HG03378 (cell line): ENCODE data around the gene EGR2.
"Not testable (repeated sequence)": the region's sequence is repeated elsewhere in the genome, so short reads cannot be mapped to it uniquely, and the experiment has no call there.

Experiments used
- ATAC-seq: cut with Tn5 transposase; IDR thresholded peaks from one replicate; pipeline ENCODE4 v1.9.1; 2021; ENCODE audit warnings: mild to moderate bottlenecking, moderate library complexity; ENCODE audit not compliant: unreplicated experiment

Gene EGR2

DNA sequence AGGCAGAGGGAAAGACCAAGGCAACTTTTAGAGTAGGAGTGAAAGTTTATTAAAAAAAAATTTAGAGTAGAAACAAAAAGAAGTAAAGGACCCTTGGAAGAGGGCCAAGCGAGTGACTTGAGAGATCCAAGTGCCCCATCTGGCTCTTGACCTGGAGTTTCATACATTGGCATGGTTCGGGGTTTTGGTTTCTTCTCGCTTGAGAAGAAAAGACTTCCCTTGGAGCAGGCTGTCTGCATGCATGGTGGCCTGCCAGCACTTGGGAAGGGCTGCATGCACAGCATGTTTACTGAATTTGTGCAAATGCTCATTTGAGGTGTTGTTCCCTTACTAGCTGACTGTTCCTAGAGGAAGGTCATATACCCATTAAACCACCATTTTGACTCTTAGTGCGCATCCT lies 20.4 kb downstream of the EGR2 start:
- no peak for ATAC-seq

DNA sequence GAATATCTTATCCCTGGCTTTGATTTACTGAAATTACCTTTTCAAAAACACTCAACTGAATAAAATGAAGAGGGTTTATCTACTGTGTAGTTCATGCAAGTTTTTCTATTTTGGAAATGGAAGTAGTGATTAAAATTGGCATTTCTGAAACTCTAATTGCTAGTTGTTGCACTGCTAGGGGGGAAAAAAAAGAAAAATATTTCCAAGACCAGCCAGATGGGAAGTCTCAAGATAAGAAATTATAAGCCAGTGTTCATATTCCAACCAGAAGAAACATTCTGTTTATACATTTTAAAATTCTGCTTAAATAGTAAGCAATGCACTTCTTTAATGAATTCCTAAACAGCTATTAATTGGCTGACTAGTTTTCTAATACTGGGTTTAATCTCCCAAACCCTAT lies 21.1 kb downstream of the EGR2 start:
- no peak for ATAC-seq

DNA sequence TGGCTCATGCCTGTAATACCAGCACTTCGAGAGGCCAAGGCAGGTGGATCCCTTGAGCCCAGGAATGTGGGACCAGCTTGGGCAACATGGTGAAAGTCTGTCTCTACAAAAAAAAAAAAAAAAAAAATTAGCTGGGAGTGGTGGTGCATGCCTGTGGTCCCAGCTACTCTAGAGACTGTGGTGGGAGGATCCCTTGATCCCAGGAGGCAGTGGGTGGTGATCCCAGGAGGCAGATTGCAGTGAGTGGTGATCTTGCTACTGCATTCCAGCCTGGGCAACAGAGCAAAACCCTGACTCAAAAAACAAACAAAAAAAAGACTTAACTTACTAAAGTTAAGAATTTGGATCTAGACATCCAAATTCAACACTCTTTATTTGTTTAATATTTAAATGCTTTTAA lies 21.9 kb downstream of the EGR2 start:
- no peak for ATAC-seq

DNA sequence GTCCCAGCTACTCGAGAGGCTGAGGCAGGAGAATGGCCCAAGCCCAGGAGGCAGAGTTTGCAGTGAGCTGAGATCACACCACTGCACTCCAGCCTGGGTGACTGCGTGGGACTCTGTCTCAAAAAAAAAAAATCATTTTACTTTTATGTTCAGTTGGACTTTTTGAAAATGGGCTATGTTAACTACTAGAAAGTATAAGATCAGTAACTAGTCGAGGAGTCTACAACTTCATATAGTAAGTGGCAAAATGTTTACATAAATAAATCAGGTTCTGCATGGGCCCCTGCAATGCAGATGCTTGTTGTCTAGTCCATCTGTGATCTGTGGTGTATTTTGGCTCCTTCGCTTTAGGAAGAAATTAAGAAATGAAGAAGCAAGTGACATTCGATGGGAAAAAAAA lies 23.9 kb downstream of the EGR2 start:
- no peak for ATAC-seq

DNA sequence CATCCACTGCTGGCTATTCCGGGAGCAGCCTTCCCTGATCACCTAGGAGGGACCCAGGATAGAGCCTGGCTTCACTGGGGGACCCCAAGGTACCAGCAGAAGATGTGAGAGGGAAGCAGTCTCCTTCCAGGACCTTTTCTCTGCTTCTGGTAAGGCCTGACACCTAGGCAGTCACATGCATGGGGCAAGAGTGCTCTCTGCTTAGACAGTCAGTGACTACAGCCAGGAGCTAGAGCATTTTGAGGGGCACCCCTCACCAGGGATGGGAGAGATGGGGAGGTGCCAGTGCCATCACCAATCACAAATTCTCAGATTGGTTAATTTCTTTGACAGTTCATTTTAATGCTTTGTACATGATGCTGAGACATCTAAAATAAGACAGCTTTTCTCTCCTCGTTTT lies 25.6 kb downstream of the EGR2 start:
- no peak for ATAC-seq

DNA sequence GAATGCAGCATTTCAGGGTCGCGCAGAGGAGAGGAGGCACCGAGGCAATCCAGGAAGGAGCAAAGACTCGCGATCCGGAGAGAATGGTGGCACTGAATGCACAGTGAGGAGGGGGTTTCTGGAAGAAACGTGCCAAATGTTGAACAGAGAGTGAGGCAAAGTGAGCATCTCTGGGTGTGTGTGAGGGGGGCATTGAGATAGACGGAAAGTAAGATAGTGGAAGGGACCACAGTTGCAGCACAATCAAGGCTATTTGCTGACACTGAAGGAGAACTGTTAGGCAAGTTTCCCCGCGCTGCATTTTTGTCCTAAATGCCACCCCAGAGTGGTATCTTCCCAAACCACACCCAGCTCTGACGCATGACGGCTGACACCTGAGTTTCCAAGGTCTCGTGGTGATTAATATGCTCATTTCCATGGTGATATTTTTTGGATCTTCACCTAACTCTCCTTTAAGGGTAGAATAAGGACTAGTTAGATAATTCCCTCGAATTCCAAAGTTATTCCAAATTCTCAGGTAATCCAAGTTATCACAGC lies 26.1 kb downstream of the EGR2 start:
- ATAC-seq: no peak

DNA sequence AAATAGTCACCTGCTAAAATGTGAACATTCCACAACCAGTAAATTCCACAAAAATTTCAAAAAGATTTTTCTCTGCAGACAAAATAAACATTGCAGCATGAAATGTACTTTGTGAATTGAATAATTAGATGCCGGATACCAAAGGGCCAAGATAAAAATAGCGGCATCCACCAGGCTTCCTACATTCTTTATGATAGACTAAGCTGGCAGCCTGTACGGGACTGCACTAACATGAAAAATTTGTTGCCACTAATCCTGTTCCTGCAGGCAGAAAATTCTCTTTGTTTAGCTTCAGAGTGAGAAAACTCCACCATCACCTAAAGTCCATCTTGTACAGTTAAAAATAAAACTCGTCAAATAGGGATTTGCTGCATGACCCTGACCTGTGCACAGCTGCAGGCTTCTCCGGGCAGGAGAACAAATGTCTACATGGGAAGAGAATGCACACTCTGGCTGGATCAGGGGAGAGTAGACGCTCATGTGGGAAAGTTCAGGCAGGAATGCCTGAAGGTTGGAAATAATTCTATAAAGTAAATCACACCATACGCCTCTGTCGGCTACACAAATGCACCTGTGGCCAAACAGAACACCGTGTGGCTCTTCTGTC lies 27.2 kb downstream of the EGR2 start:
- ATAC-seq: no peak

DNA sequence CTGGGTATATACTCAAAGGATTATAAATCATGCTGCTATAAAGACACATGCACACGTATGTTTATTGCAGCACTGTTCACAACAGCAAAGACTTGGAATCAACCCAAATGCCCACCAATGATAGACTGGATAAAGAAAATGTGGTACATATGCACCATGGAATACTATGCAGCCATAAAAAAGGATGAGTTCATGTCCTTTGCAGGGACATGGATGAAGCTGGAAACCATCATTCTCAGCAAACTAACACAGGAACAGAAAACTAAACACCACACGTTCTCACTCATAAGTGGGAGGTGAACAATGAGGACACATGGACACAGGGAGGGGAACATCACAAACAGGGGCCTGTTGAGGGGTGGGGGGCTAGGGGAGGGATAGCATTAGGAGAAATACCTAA lies 27.9 kb downstream of the EGR2 start:
- ATAC-seq: not testable (repeated sequence)

DNA sequence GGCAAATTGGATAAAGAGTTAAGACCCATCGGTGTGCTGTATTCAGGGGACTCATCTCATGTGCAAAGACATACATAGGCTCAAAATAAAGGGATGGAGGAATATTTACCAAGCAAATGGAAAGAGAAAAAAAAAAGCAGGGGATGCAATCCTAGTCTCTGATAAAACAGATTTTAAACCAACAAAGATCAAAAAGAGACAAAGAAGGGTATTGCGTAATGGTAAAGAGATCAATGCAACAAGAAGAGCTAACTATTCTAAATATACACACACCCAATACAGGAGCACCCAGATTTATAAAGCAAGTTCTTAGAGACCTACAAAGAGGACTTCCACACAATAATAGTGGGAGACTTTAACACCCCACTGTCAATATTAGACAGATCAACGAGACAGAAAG lies 31.6 kb downstream of the EGR2 start:
- ATAC-seq: not testable (repeated sequence)

DNA sequence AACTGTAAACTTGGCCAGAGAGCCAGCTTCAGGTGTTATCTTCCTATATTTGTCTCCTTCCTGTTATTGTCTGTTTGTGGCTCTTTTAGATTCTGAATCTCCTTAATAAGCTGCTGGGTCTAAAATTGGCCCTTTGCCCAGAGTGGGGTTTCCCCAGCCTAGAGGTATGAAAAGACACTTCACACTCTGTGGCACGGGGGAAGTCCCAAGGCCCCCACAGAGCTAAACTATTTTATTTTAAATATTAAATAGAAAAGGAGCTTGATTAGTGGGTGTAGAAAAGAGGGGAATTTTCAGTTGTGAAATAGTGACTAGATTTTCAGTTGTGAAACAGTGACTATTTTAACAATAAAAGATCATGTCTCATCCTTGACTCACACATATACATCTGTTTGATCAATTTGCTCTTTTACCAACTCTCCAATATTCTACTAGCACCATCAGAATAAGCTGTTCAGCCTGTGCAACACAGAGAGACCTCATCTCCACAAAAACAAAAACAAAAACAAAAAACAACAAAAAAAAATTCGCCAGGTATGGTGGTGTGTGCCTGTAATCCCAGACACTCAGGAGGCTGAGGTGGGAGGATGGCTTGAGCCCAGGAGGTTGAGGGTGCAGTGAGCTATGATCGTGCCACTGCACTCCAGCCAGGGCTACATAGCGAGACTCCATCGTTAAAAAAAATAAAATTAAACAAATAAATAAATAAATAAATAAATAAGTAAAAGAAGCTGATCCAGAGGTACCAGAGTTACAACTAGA lies 36.5 kb downstream of the EGR2 start:
- ATAC-seq: peak; percentile 94

DNA sequence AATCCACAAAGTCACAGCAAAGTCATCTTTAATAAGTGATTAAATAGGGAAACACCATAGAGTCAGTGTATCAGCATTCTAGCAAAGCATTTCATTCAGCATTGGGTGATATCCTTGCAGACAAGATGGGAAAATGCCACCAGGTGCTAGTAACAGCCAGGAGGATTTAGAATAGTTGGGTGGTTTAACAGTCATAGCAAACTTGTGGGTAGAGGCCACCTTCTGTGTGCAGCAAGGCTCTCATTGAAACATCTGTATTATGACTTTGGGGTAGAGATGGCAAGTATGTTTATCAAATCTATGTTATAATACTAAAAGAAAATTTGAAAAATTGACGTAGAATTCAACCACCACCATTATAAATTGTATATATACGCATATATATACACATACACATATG lies 38.0 kb downstream of the EGR2 start:
- ATAC-seq: peak; percentile 58

DNA sequence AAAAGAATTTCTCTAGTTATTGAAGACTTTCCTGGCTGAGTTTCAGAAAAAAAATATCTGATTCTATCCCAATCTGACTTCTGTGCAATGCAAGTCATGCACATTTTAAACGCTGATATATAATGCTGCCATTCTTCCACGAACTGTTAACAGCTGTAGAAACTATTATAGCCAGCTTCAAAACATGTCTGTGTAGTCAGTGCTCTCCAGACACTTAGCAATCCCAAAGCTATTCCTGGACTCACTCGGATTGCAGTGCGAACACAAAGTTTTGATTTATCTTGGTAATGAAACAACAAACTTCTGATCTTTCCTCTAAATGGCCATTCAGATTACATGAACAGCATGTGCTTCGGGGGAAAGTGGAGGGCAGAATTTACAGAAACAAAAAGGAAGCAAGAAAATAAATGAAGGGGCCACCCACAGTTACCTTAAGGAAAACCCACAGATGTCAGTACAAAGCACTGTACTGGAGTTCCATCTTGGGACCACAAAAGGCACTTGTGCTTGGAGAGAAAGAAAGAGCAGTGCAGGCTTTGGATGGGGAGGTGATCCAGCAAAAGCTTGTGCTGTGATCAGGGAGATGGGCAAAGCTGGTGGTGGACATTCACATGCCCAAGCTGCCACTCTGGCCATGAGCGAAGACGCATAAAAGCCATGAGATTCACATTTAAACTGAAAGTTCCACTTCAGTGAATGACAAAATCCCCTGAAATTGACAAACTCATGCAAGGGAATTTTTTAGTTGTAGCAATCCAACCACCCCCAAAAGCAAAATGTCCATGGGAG lies 43.8 kb downstream of the EGR2 start:
- no peak for ATAC-seq

DNA sequence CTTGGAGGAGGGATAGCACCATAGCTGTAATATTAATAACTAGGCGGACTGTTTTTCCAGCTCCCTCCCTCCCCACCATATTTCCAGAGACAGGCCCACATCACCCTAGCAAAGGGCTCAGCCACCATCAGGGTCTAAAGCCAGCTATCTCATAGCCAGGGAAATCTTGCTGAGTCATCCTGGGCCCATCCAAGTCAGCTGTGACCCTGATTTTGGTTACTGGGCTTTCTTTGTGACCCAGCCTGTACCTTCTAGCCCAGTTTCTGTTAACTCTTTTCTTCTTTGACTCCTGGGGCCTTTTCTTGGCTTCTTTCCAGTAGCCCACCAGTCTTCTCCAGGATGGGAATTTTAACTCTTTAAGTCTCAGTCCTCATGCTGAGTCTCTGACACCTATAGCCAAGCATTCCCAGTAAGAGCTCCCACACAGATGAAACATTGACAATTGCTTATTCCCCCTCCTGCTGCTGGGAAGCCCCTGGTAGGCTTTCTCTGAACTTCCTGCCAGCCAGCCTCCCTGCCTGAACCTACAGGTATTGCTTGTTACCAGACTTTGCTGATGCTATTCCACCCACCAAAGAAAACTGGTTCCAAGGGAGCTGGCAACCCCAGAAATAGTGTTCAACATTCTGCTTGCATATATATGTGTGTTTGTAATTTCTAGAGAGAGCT lies 46.5 kb downstream of the EGR2 start:
- no peak for ATAC-seq

DNA sequence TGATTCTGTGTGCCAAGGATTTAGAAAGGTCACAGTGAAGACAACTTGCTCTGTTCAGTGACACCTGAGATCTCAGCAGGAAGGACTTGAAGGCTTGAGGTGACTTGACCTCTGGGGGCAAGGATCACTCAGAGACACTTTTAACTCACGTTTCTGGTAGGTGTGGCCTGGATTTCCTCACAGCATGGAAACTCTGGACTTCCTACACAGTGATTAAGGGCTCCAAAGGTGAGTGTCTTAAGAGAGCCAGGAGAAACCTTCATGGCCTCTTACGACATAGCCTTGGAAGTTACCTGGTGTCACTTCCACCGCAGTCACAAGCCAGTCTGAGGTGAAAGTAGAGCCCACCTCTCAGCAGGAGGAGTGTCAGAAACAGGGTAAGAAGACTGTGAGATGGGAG lies 49.8 kb downstream of the EGR2 start:
- ATAC-seq: no peak

DNA sequence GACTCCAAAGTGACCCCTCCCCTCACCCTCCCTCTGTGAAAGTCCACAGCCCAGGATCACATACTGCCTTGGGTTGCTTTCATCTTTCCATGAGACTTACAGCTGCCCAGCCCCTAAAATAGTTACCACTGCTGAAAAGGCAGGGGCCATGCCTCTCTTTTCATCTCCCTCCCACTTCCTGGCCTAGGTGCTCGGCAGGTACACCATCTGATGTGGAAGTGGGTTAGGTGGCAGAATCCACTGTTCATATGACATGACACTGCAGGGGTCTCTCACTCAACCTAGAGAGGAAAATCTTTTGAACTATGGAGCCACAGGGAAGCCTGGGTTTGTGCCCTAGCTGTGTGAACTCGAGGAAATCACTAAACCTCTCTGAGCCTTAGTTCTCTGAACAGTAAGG lies 50.4 kb downstream of the EGR2 start:
- no peak for ATAC-seq

DNA sequence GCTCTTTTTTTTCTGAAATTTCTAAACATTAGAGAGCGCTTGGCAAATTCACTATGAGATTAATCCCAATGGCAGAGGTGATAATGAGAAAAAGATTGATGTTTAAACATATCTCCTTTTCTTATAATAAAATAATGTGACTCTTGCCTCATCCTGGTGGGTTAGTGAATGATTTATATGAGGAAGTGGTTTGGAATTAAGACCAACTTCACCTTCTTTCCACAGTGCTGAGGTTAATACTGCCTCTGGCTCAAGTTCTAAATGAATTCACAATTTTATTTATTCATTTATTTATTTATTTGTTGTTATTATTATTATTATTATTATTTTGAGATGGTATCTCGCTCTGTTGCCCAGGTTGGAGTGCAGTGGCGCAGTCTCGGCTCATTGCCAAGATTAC lies 52.2 kb downstream of the EGR2 start:
- ATAC-seq: no peak

DNA sequence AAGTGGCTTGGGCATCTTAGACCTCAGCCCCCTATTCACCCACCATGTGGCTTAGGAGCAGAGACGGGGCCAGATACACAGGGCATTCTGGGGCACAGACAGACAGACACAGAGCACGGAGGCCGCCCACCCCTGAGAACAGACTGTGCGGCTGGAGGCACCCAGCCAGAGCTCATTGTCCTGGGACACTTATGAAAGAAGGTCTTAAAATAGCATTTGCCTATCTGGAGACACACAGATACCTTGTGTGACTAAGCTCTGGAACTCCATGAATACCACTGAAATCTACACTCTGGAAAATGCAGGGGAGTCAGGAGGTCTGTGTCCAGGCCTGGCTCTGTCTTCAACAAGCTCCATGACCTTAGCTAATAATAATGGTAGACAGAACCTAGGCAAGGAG lies 53.0 kb downstream of the EGR2 start:
- ATAC-seq: no peak
